LHCN-M2 (cell line): ENCODE measurements around the gene TSPAN16. TPM values are rescaled to one million over a fixed set of nuclear protein-coding genes. Genes with fewer than 3 reads are reported as not detected.
"Not testable (repeated sequence)": the region's sequence is repeated elsewhere in the genome, so short reads cannot be mapped to it uniquely, and the experiment has no call there.

Experiments
- DNase-seq: peaks from one replicate; pipeline ENCODE4 v3.0.0-alpha.2; 2012; ENCODE audit warnings: low read depth
- total RNA-seq: library from RNA; depleted of rRNA; stranded (reverse); fragments of >200 nt; gene quantifications from 2 replicates; pipeline ENCODE4 v1.2.3, GENCODE V29; 2014

TSPAN16 gene
- total RNA-seq, 1 experiment from 2014 or later, result not detected

- DNase-seq, result no peak
These were observed 49.3 kb downstream of the TSPAN16 start for GRCh38 chr19:11345122-11345803.

GRCh38 chr19:11346104-11346940 lies 50.4 kb downstream of the TSPAN16 start, which contains the start of the genes CCDC159 and TMEM205:
Gene CCDC159 (plus strand): TSS chr19:11346519. CDS start chr19:11346607, 88 bp downstream.
Gene TMEM205 (minus strand): TSS chr19:11346268. CDS start chr19:11345619, 649 bp downstream.
- DNase-seq, result peak; percentile 100

- DNase-seq, result no peak
These were observed 51.6 kb downstream of the TSPAN16 start for GRCh38 chr19:11347546-11348039.

GRCh38 chr19:11349171-11349570 lies 53.2 kb downstream of the TSPAN16 start:
- DNase-seq, result no peak

- not testable (repeated sequence) for DNase-seq
These were observed 58.1 kb downstream of the TSPAN16 start for GRCh38 chr19:11354102-11354501.

- peak; percentile 84 for DNase-seq
These were observed 59.5 kb downstream of the TSPAN16 start, which contains the start of gene PLPPR2 for GRCh38 chr19:11355160-11356073. Gene PLPPR2 (plus strand): TSS chr19:11355432. CDS start chr19:11357674, 2,242 bp downstream.

GRCh38 chr19:11356074-11356397 lies 60.1 kb downstream of the TSPAN16 start:
- no peak for DNase-seq

- DNase-seq, result no peak
These were observed 61.0 kb downstream of the TSPAN16 start for GRCh38 chr19:11356676-11357550.

GRCh38 chr19:11359421-11359820 lies 63.5 kb downstream of the TSPAN16 start:
- DNase-seq, result no peak

- no peak for DNase-seq
These were observed 65.2 kb downstream of the TSPAN16 start for GRCh38 chr19:11361037-11361770.

- DNase-seq, result no peak
These were observed 66.1 kb downstream of the TSPAN16 start for GRCh38 chr19:11361771-11362731.

- no peak for DNase-seq
These were observed 67.9 kb downstream of the TSPAN16 start for GRCh38 chr19:11363881-11364280.

GRCh38 chr19:11364296-11364904 lies 68.4 kb downstream of the TSPAN16 start:
- no peak for DNase-seq

- no peak for DNase-seq
These were observed 69.0 kb downstream of the TSPAN16 start for GRCh38 chr19:11364935-11365334.
